Colonic mucosa (tissue), 4 donors: Measurements from ENCODE around the gene NCKAP5. TPM values are rescaled to one million over a fixed set of nuclear protein-coding genes. Genes with fewer than 3 reads are reported as not detected.

Experiments used
- DNase-seq: peaks from one replicate; pipeline ENCODE4 v3.0.0-alpha.2; 2020
- H3K27ac ChIP-seq: fragments of 200-600 bp; one replicate; pipeline ENCODE4 v1.8.0; 2021
- H3K27me3 ChIP-seq: fragments of 200-600 bp; one replicate; pipeline ENCODE4 v1.8.0; 2021
- H3K36me3 ChIP-seq: fragments of 200-600 bp; one replicate; pipeline ENCODE4 v1.8.0; 2021
- H3K4me1 ChIP-seq: fragments of 200-600 bp; one replicate; pipeline ENCODE4 v1.8.0; 2021; ENCODE audit warnings: mild to moderate bottlenecking
- H3K4me3 ChIP-seq: fragments of 200-600 bp; one replicate; pipeline ENCODE4 v1.8.0; 2021
- H3K9ac ChIP-seq, 2 donors: one replicate each; pipeline ENCODE4 v1.7.0; 2013; ENCODE audit warnings: control low read depth in 2 of 2, low read depth in 2 of 2, low read length in 2 of 2
- H3K9me3 ChIP-seq: fragments of 200-600 bp; one replicate; pipeline ENCODE4 v1.8.0; 2021
- intact Hi-C: fragments of 100-400 bp; cut with DNase I; formaldehyde crosslinking; loops from one replicate; pipeline ENCODE4 v1.14.1; 2022
- total RNA-seq, 2 donors: library from RNA; stranded (reverse); fragmentation: NEBNext Ultra II Directional in 1 of 2; extraction: Animal tissue kit (Norgen Biotek cat#: 25700) in 1 of 2; gene quantifications; one replicate each; pipeline ENCODE4 v1.2.1, GENCODE V29; 2021
- TF ChIP-seq, protein P1 (sequence below): fragments of 200-600 bp; IDR thresholded peaks from one replicate; pipeline ENCODE4 v1.8.0; 2022; ENCODE audit warnings: antibody characterized with exemption, mild to moderate bottlenecking
- donor health status: healthy.
- donor health status: DM: no; HTN: no; CAD: no.
- donor health status: DM: no; HTN: no; CAD: no.

Gene NCKAP5
- total RNA-seq, 2 donors from 2014 or later, result 2.9 to 3.7 TPM

DNA sequence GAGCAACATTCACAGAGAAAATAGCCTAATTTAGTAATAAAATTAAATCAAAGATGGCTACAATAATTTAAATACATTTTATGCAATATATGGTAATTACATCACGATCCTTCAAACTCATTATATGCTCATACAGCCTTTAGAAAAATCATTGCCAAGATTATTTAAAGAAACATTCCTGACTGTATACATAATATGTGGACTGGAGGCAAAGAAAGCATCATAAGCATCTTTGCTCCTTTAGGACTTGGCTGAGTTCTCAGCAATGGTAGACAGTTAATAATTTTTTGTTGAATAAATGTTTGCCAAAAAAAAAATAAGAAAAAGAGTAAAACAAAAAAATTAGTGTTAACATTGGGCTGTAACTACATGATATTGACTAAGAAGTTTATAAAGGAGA is 26.9 kb downstream of the NCKAP5 start:
- H3K9me3 ChIP-seq, result no peaks in the 10 kb centered on the region
- DNase-seq, result no peak
- H3K27me3 ChIP-seq, result no peaks in the 10 kb centered on the region
- no peak overlapping the region for H3K27ac ChIP-seq
- no peaks in the 10 kb centered on the region for H3K36me3 ChIP-seq
- H3K9ac ChIP-seq, result no peak overlapping the region
- intact Hi-C loops, result no loop called here
- H3K4me3 ChIP-seq, result no peak overlapping the region
- no peaks in the 10 kb centered on the region for H3K4me1 ChIP-seq
- TF ChIP-seq, protein P1, sequence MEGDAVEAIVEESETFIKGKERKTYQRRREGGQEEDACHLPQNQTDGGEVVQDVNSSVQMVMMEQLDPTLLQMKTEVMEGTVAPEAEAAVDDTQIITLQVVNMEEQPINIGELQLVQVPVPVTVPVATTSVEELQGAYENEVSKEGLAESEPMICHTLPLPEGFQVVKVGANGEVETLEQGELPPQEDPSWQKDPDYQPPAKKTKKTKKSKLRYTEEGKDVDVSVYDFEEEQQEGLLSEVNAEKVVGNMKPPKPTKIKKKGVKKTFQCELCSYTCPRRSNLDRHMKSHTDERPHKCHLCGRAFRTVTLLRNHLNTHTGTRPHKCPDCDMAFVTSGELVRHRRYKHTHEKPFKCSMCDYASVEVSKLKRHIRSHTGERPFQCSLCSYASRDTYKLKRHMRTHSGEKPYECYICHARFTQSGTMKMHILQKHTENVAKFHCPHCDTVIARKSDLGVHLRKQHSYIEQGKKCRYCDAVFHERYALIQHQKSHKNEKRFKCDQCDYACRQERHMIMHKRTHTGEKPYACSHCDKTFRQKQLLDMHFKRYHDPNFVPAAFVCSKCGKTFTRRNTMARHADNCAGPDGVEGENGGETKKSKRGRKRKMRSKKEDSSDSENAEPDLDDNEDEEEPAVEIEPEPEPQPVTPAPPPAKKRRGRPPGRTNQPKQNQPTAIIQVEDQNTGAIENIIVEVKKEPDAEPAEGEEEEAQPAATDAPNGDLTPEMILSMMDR, result no peak

- no peak overlapping the region for H3K27ac ChIP-seq
- TF ChIP-seq, protein P1, result no peak
- intact Hi-C loops, result no loop called here
- H3K27me3 ChIP-seq, result no peaks in the 10 kb centered on the region
- H3K4me1 ChIP-seq, result no peaks in the 10 kb centered on the region
- DNase-seq, result no peak
- H3K9me3 ChIP-seq, result no peaks in the 10 kb centered on the region
- H3K9ac ChIP-seq, result no peak overlapping the region
- H3K4me3 ChIP-seq, result no peak overlapping the region
- no peaks in the 10 kb centered on the region for H3K36me3 ChIP-seq
These were observed 35.3 kb downstream of the NCKAP5 start for GRCh38 chr2:133532919-133533318.

- Histone ChIP-seq H3K27me3 (no peaks in the 10 kb centered on the region), H3K4me1 (no peaks in the 10 kb centered on the region), H3K27ac (no peak overlapping the region), H3K4me3 (no peak overlapping the region), H3K9me3 (no peaks in the 10 kb centered on the region), H3K9ac (no peak overlapping the region), H3K36me3 (no peaks in the 10 kb centered on the region)
- intact Hi-C loops, result no loop called here
- no peak for DNase-seq
- TF ChIP-seq, protein P1, result no peak
These were observed 36.9 kb downstream of the NCKAP5 start for GRCh38 chr2:133531382-133531781.

- Histone ChIP-seq H3K4me3 (no peak overlapping the region), H3K4me1 (no peaks in the 10 kb centered on the region), H3K9ac (no peak overlapping the region), H3K9me3 (no peaks in the 10 kb centered on the region), H3K27me3 (no peaks in the 10 kb centered on the region), H3K27ac (no peak overlapping the region), H3K36me3 (no peaks in the 10 kb centered on the region)
- no peak for DNase-seq
- intact Hi-C loops, result no loop called here
- TF ChIP-seq, protein P1, result no peak
These were observed 37.6 kb downstream of the NCKAP5 start for GRCh38 chr2:133530645-133531044.

GRCh38 chr2:133526530-133527300 is 41.5 kb downstream of the NCKAP5 start:
- Histone ChIP-seq H3K36me3 (no peaks in the 10 kb centered on the region), H3K4me1 (no peaks in the 10 kb centered on the region), H3K9ac (no peak overlapping the region), H3K27ac (no peak overlapping the region), H3K9me3 (no peaks in the 10 kb centered on the region), H3K4me3 (no peak overlapping the region), H3K27me3 (no peaks in the 10 kb centered on the region)
- TF ChIP-seq, protein P1, result no peak
- intact Hi-C loops, result no loop called here
- DNase-seq, result no peak
